Osteoblast (primary cell): Measurements from ENCODE around the gene PARD6G. TPM values are rescaled to one million over a fixed set of nuclear protein-coding genes. Genes with fewer than 3 reads are reported as not detected.

Experiments
- DNase-seq: peaks from one replicate; pipeline ENCODE4 v3.0.0; 2011; ENCODE audit warnings: low spot score, mixed read lengths; ENCODE audit not compliant: insufficient read length; ENCODE audit errors: missing footprints
- H2AFZ ChIP-seq: 2 replicates; pipeline ENCODE4 v1.6.0; 2011; ENCODE audit warnings: mild to moderate bottlenecking, low read length
- H3K27ac ChIP-seq: 2 replicates; pipeline ENCODE4 v1.5.1; 2011; ENCODE audit warnings: mild to moderate bottlenecking, low read depth, low read length, moderate library complexity
- H3K27me3 ChIP-seq: 2 replicates; pipeline ENCODE4 v1.6.0; 2012; ENCODE audit warnings: mild to moderate bottlenecking, control low read depth, inconsistent platforms, low read length, moderate library complexity; ENCODE audit not compliant: insufficient read depth
- H3K36me3 ChIP-seq: 2 replicates; pipeline ENCODE4 v1.5.1; 2011; ENCODE audit warnings: mild to moderate bottlenecking, low read length, control low read depth, moderate library complexity; ENCODE audit not compliant: insufficient read depth
- H3K4me1 ChIP-seq: 2 replicates; pipeline ENCODE4 v1.5.1; 2011; ENCODE audit warnings: mild to moderate bottlenecking, low read length, control low read depth, moderate library complexity; ENCODE audit not compliant: insufficient read depth
- H3K4me2 ChIP-seq: 2 replicates; pipeline ENCODE4 v1.6.0; 2011; ENCODE audit warnings: mild to moderate bottlenecking, low read length; ENCODE audit not compliant: insufficient read depth
- H3K4me3 ChIP-seq: fragments of 200-600 bp; sonication (generic); 3 replicates; pipeline ENCODE4 v1.5.1; 2012; ENCODE audit warnings: mild to moderate bottlenecking, low read length, inconsistent platforms; ENCODE audit not compliant: insufficient read depth
- H3K79me2 ChIP-seq: 2 replicates; pipeline ENCODE4 v1.6.0; 2012; ENCODE audit warnings: mild to moderate bottlenecking, low read length, control low read depth, inconsistent platforms; ENCODE audit not compliant: insufficient read depth
- H3K9me3 ChIP-seq: 2 replicates; pipeline ENCODE4 v1.5.1; 2011; ENCODE audit warnings: low read depth, low read length, control low read depth
- H4K20me1 ChIP-seq: 2 replicates; pipeline ENCODE4 v1.6.0; 2012; ENCODE audit warnings: mild to moderate bottlenecking, low read length, control low read depth; ENCODE audit not compliant: insufficient read depth
- CTCF ChIP-seq: IDR thresholded peaks from 2 replicates; pipeline ENCODE4 v1.5.1; 2011; ENCODE audit warnings: mild to moderate bottlenecking, low read depth, low read length, moderate library complexity; ENCODE audit errors: extremely low read depth
- total RNA-seq: library from RNA; depleted of rRNA; stranded (reverse); fragments of >200 nt; gene quantifications from 2 replicates; pipeline ENCODE4 v1.2.3, GENCODE V29; 2012

Gene PARD6G
- total RNA-seq, 1 donor: 2.2 TPM

GRCh38 chr18:80171054-80171872, 76.1 kb downstream of the PARD6G start:
- peak; percentile 98 for DNase-seq
- H3K4me1 ChIP-seq: peaks cover 6% of the 10 kb centered on the region
- peak; percentile 82 for TF ChIP-seq CTCF
- H3K4me3 ChIP-seq: peak overlapping the region; percentile 66
- H3K4me2 ChIP-seq: peak overlapping the region; percentile 80
- H4K20me1 ChIP-seq: no peaks in the 10 kb centered on the region
- H3K9me3 ChIP-seq: no peaks in the 10 kb centered on the region
- H2AFZ ChIP-seq: peak overlapping the region; percentile 87
- no peaks in the 10 kb centered on the region for H3K36me3 ChIP-seq
- peaks cover 15% of the 10 kb centered on the region for H3K27me3 ChIP-seq
- H3K27ac ChIP-seq: no peak overlapping the region
- no peaks in the 10 kb centered on the region for H3K79me2 ChIP-seq

GRCh38 chr18:80170395-80171053, 76.8 kb downstream of the PARD6G start:
- H3K4me1 ChIP-seq: peaks cover 6% of the 10 kb centered on the region
- H3K36me3 ChIP-seq: no peaks in the 10 kb centered on the region
- no peaks in the 10 kb centered on the region for H3K9me3 ChIP-seq
- no peaks in the 10 kb centered on the region for H3K79me2 ChIP-seq
- H3K27me3 ChIP-seq: peaks cover 8% of the 10 kb centered on the region
- H3K4me3 ChIP-seq: no peak overlapping the region
- H3K4me2 ChIP-seq: peak overlapping the region; percentile 80
- peak; percentile 84 for DNase-seq
- H3K27ac ChIP-seq: no peak overlapping the region
- H2AFZ ChIP-seq: no peak overlapping the region
- TF ChIP-seq CTCF: no peak
- H4K20me1 ChIP-seq: no peaks in the 10 kb centered on the region

GRCh38 chr18:80169607-80170006, 77.7 kb downstream of the PARD6G start:
- no peak for TF ChIP-seq CTCF
- no peaks in the 10 kb centered on the region for H3K79me2 ChIP-seq
- no peaks in the 10 kb centered on the region for H4K20me1 ChIP-seq
- H3K4me3 ChIP-seq: no peak overlapping the region
- peak; percentile 63 for DNase-seq
- no peak overlapping the region for H3K27ac ChIP-seq
- no peaks in the 10 kb centered on the region for H3K36me3 ChIP-seq
- H3K4me2 ChIP-seq: no peak overlapping the region
- no peak overlapping the region for H2AFZ ChIP-seq
- no peaks in the 10 kb centered on the region for H3K27me3 ChIP-seq
- peaks cover 6% of the 10 kb centered on the region for H3K4me1 ChIP-seq
- no peaks in the 10 kb centered on the region for H3K9me3 ChIP-seq

GRCh38 chr18:80168982-80169381, 78.3 kb downstream of the PARD6G start:
- no peaks in the 10 kb centered on the region for H3K9me3 ChIP-seq
- H3K36me3 ChIP-seq: no peaks in the 10 kb centered on the region
- H3K79me2 ChIP-seq: no peaks in the 10 kb centered on the region
- no peak overlapping the region for H3K4me2 ChIP-seq
- no peak overlapping the region for H3K4me3 ChIP-seq
- DNase-seq: no peak
- TF ChIP-seq CTCF: no peak
- no peaks in the 10 kb centered on the region for H4K20me1 ChIP-seq
- H3K27me3 ChIP-seq: no peaks in the 10 kb centered on the region
- no peak overlapping the region for H2AFZ ChIP-seq
- peaks cover 6% of the 10 kb centered on the region for H3K4me1 ChIP-seq
- no peak overlapping the region for H3K27ac ChIP-seq
